DOHH2 (cell line): ENCODE measurements around the gene IFNG.

Source experiments
- CTCF ChIP-seq: fragments of 200-600 bp; sonication (generic); IDR thresholded peaks from one replicate; pipeline ENCODE4 v1.5.1; 2014; ENCODE audit warnings: antibody characterized with exemption, mild to moderate bottlenecking, low read depth, low read length; ENCODE audit not compliant: poor library complexity, severe bottlenecking
- EZH2phosphoT487 ChIP-seq: fragments of 200-600 bp; sonication (generic); IDR thresholded peaks from 2 replicates; pipeline ENCODE4 v1.6.1; 2017; ENCODE audit warnings: borderline replicate concordance, mild to moderate bottlenecking, antibody characterized with exemption, low read length, moderate library complexity, mixed read lengths

GRCh38 chr12:68169213-68169889, 9.8 kb upstream of the IFNG start:
- TF ChIP-seq CTCF (no peak), EZH2phosphoT487 (no peak)
